GM23338 (cell line): ENCODE measurements around the gene LIMA1. TPM values are rescaled to one million over a fixed set of nuclear protein-coding genes. Genes with fewer than 3 reads are reported as not detected.

Source experiments
- ATAC-seq: fragments of 200-7000 bp; cut with Tn5 transposase; 3 replicates; pipeline ENCODE4 v1.9.1; 2020
- DNase-seq: peaks from one replicate; pipeline ENCODE4 v3.0.0-alpha.2; 2015; ENCODE audit warnings: low spot score
- H2AFZ ChIP-seq: fragments of 200-600 bp; sonication (generic); 2 replicates; pipeline ENCODE4 v1.8.0; 2016; ENCODE audit warnings: antibody characterized with exemption, mild to moderate bottlenecking, moderate library complexity
- H3F3A ChIP-seq: fragments of 200-600 bp; sonication (generic); replicated peaks from 2 replicates; pipeline ENCODE4 v1.8.0; 2017; ENCODE audit warnings: antibody characterized with exemption, mixed run types, low read depth
- H3K27ac ChIP-seq: fragments of 200-600 bp; sonication (generic); 2 replicates; pipeline ENCODE4 v1.6.1; 2016; ENCODE audit warnings: low read depth
- H3K27me3 ChIP-seq: fragments of 200-600 bp; sonication (generic); 2 replicates; pipeline ENCODE4 v1.8.0; 2016; ENCODE audit warnings: mild to moderate bottlenecking, mixed run types, moderate library complexity; ENCODE audit not compliant: insufficient read depth
- H3K36me3 ChIP-seq: fragments of 200-600 bp; sonication (generic); 2 replicates; pipeline ENCODE4 v1.8.0; 2016; ENCODE audit warnings: mild to moderate bottlenecking; ENCODE audit not compliant: insufficient read depth
- H3K4me1 ChIP-seq: fragments of 200-600 bp; sonication (generic); 2 replicates; pipeline ENCODE4 v1.8.0; 2016; ENCODE audit warnings: mild to moderate bottlenecking, moderate library complexity; ENCODE audit not compliant: insufficient read depth
- H3K4me2 ChIP-seq: fragments of 200-600 bp; sonication (generic); 2 replicates; pipeline ENCODE4 v1.7.1; 2017; ENCODE audit warnings: mixed run types
- H3K4me3 ChIP-seq: fragments of 200-600 bp; sonication (generic); 2 replicates; pipeline ENCODE4 v1.6.1; 2016; ENCODE audit warnings: mixed run types
- H3K79me2 ChIP-seq: fragments of 200-600 bp; sonication (generic); replicated peaks from 2 replicates; pipeline ENCODE4 v1.8.0; 2017; ENCODE audit warnings: mild to moderate bottlenecking; ENCODE audit not compliant: insufficient read depth
- H3K9me2 ChIP-seq: fragments of 200-600 bp; sonication (generic); 2 replicates; pipeline ENCODE4 v1.8.0; 2017; ENCODE audit not compliant: insufficient read depth
- H4K20me1 ChIP-seq: fragments of 200-600 bp; sonication (generic); replicated peaks from 2 replicates; pipeline ENCODE4 v1.8.0; 2017; ENCODE audit warnings: mild to moderate bottlenecking; ENCODE audit not compliant: insufficient read depth
- H3K27ac Mint-ChIP-seq: 2 replicates; pipeline ENCODE4 v1.8.0; 2020; ENCODE audit warnings: inconsistent platforms, mild to moderate bottlenecking, moderate library complexity, mixed read lengths
- H3K27me3 Mint-ChIP-seq: 3 replicates; pipeline ENCODE4 v1.8.0; 2022; ENCODE audit warnings: low read depth, mild to moderate bottlenecking, moderate library complexity, mixed read lengths, inconsistent platforms; ENCODE audit not compliant: insufficient read depth, poor library complexity
- H3K36me3 Mint-ChIP-seq: 3 replicates; pipeline ENCODE4 v1.8.0; 2021; ENCODE audit warnings: low read depth, mild to moderate bottlenecking, inconsistent platforms, moderate library complexity, mixed read lengths
- H3K4me1 Mint-ChIP-seq: 3 replicates; pipeline ENCODE4 v1.8.0; 2020; ENCODE audit warnings: mild to moderate bottlenecking, inconsistent platforms, mixed read lengths
- H3K4me3 Mint-ChIP-seq: 3 replicates; pipeline ENCODE4 v1.8.0; 2021; ENCODE audit warnings: moderate library complexity, mild to moderate bottlenecking, inconsistent platforms, mixed read lengths
- H3K9me3 Mint-ChIP-seq: 3 replicates; pipeline ENCODE4 v1.8.0; 2020; ENCODE audit warnings: moderate library complexity, mild to moderate bottlenecking, inconsistent platforms, mixed read lengths
- CREB1 ChIP-seq: fragments of 250-450 bp; sonication (Bioruptor Pico); IDR thresholded peaks from 2 replicates; pipeline ENCODE4 v1.5.0; 2020; ENCODE audit warnings: low read depth, mild to moderate bottlenecking, moderate library complexity
- EZH2 ChIP-seq: fragments of 200-600 bp; sonication (generic); IDR thresholded peaks from one replicate; pipeline ENCODE4 v1.8.0; 2017; ENCODE audit warnings: antibody characterized with exemption, mild to moderate bottlenecking, low read depth; ENCODE audit not compliant: unreplicated experiment
- EZH2phosphoT487 ChIP-seq: fragments of 200-600 bp; sonication (generic); IDR thresholded peaks from one replicate; pipeline ENCODE4 v1.8.1; 2018; ENCODE audit warnings: antibody characterized with exemption; ENCODE audit not compliant: unreplicated experiment
- JUNB ChIP-seq: IDR thresholded peaks from one replicate; pipeline ENCODE4 v1.6.1; 2016; ENCODE audit warnings: antibody characterized with exemption; ENCODE audit not compliant: unreplicated experiment
- NANOG ChIP-seq: IDR thresholded peaks from 2 replicates; pipeline ENCODE4 v1.6.1; 2016; ENCODE audit warnings: antibody characterized with exemption, borderline replicate concordance
- POLR2AphosphoS5 ChIP-seq: IDR thresholded peaks from 2 replicates; pipeline ENCODE4 v1.6.1; 2016; ENCODE audit warnings: antibody characterized with exemption, low read depth
- STAT1 ChIP-seq: IDR thresholded peaks from one replicate; pipeline ENCODE4 v1.6.1; 2016; ENCODE audit warnings: antibody characterized with exemption; ENCODE audit not compliant: unreplicated experiment
- ZNF114 ChIP-seq: fragments of 250-450 bp; sonication (Bioruptor Pico); IDR thresholded peaks from 2 replicates; pipeline ENCODE4 v1.5.0; 2020; ENCODE audit warnings: mild to moderate bottlenecking, moderate library complexity
- ZNF331 ChIP-seq: fragments of 250-450 bp; sonication (Bioruptor Pico); IDR thresholded peaks from 2 replicates; pipeline ENCODE4 v1.5.0; 2020; ENCODE audit warnings: low read depth, mild to moderate bottlenecking, moderate library complexity
- polyA plus RNA-seq: library from polyadenylated mRNA; unstranded; fragments of >200 nt; fragmentation: Nextera tagmentation; extraction: Ambion mirVana; gene quantifications from 2 replicates; pipeline ENCODE4 v1.2.1, GENCODE V29; 2016
- total RNA-seq: library from RNA; depleted of rRNA; stranded (reverse); fragments of >200 nt; shearing (Covaris generic); gene quantifications from 2 replicates; pipeline ENCODE4 v1.2.3, GENCODE V29; 2014
- TF ChIP-seq, protein P1 (sequence below): IDR thresholded peaks from one replicate; pipeline ENCODE4 v1.6.1; 2018; ENCODE audit warnings: antibody characterized with exemption; ENCODE audit not compliant: unreplicated experiment
- TF ChIP-seq, protein P2 (sequence below): IDR thresholded peaks from 2 replicates; pipeline ENCODE4 v1.6.1; 2016; ENCODE audit warnings: antibody characterized with exemption
- TF ChIP-seq, protein P3 (sequence below): fragments of 250-450 bp; sonication (Bioruptor Pico); IDR thresholded peaks from 2 replicates; pipeline ENCODE4 v1.5.0; 2020; ENCODE audit warnings: mild to moderate bottlenecking, moderate library complexity
- TF ChIP-seq, protein P4 (sequence below), 2 experiments: fragments of 200-600 bp in 1 of 2; sonication (generic) in 1 of 2; conservative IDR thresholded peaks; 2 replicates each; pipeline versions ENCODE4 v1.5.1 to v1.6.1; 2016 to 2017; ENCODE audit warnings: antibody characterized with exemption in 2 of 2, low read depth in 2 of 2, mild to moderate bottlenecking in 2 of 2, moderate library complexity in 1 of 2

LIMA1 gene
- total and polyA plus RNA-seq, 2 experiments from 2014 or later = 27.7 to 29.6 TPM

DNA sequence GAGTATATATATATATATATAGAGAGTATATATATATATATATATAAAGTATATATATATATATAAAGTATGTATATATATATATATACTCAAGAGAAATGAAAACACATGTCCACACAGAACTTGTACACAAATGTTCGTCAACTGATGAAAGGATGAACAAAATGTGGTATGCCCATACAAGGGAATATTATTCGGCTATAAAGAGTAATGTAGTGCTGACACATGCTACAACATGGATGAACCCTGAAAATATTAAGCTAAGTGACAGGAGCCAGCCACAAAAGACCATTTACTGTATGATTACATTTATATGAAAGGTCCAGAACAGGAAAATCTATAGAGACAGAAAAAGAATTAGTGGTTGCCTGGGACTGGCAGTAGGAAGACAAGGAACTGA, 19.5 kb downstream of the LIMA1 start:
- H3K9me3 Mint-ChIP-seq = no peaks in the 10 kb centered on the region; the same call in 2 of the 3 replicates
- Histone ChIP-seq H2AFZ (no peak overlapping the region), H3K9me2 (no peaks in the 10 kb centered on the region), H3K4me1 (no peaks in the 10 kb centered on the region), H3F3A (no peaks in the 10 kb centered on the region), H3K4me2 (no peak overlapping the region), H3K27ac (no peak overlapping the region), H4K20me1 (no peaks in the 10 kb centered on the region), H3K4me3 (no peak overlapping the region), H3K36me3 (no peaks in the 10 kb centered on the region), H3K79me2 (no peaks in the 10 kb centered on the region), H3K27me3 (no peaks in the 10 kb centered on the region)
- ATAC-seq (no peak), DNase-seq (no peak)
- no peak overlapping the region for H3K27ac Mint-ChIP-seq
- no peaks in the 10 kb centered on the region for H3K27me3 Mint-ChIP-seq
- no peaks in the 10 kb centered on the region; the same call in 2 of the 3 replicates for H3K36me3 Mint-ChIP-seq
- H3K4me3 Mint-ChIP-seq = no peak overlapping the region
- H3K4me1 Mint-ChIP-seq = no peaks in the 10 kb centered on the region
- TF ChIP-seq POLR2AphosphoS5 (no peak), EZH2 (no peak), STAT1 (no peak), CREB1 (CRISPR knock-in tag) (no peak), ZNF331 (CRISPR knock-in tag) (no peak), JUNB (no peak), NANOG (no peak), ZNF114 (CRISPR knock-in tag) (no peak), EZH2phosphoT487 (no peak)
- TF ChIP-seq, protein P1, sequence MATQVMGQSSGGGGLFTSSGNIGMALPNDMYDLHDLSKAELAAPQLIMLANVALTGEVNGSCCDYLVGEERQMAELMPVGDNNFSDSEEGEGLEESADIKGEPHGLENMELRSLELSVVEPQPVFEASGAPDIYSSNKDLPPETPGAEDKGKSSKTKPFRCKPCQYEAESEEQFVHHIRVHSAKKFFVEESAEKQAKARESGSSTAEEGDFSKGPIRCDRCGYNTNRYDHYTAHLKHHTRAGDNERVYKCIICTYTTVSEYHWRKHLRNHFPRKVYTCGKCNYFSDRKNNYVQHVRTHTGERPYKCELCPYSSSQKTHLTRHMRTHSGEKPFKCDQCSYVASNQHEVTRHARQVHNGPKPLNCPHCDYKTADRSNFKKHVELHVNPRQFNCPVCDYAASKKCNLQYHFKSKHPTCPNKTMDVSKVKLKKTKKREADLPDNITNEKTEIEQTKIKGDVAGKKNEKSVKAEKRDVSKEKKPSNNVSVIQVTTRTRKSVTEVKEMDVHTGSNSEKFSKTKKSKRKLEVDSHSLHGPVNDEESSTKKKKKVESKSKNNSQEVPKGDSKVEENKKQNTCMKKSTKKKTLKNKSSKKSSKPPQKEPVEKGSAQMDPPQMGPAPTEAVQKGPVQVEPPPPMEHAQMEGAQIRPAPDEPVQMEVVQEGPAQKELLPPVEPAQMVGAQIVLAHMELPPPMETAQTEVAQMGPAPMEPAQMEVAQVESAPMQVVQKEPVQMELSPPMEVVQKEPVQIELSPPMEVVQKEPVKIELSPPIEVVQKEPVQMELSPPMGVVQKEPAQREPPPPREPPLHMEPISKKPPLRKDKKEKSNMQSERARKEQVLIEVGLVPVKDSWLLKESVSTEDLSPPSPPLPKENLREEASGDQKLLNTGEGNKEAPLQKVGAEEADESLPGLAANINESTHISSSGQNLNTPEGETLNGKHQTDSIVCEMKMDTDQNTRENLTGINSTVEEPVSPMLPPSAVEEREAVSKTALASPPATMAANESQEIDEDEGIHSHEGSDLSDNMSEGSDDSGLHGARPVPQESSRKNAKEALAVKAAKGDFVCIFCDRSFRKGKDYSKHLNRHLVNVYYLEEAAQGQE = no peak
- TF ChIP-seq, protein P2, sequence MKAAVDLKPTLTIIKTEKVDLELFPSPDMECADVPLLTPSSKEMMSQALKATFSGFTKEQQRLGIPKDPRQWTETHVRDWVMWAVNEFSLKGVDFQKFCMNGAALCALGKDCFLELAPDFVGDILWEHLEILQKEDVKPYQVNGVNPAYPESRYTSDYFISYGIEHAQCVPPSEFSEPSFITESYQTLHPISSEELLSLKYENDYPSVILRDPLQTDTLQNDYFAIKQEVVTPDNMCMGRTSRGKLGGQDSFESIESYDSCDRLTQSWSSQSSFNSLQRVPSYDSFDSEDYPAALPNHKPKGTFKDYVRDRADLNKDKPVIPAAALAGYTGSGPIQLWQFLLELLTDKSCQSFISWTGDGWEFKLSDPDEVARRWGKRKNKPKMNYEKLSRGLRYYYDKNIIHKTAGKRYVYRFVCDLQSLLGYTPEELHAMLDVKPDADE = no peak
- TF ChIP-seq, protein P3, sequence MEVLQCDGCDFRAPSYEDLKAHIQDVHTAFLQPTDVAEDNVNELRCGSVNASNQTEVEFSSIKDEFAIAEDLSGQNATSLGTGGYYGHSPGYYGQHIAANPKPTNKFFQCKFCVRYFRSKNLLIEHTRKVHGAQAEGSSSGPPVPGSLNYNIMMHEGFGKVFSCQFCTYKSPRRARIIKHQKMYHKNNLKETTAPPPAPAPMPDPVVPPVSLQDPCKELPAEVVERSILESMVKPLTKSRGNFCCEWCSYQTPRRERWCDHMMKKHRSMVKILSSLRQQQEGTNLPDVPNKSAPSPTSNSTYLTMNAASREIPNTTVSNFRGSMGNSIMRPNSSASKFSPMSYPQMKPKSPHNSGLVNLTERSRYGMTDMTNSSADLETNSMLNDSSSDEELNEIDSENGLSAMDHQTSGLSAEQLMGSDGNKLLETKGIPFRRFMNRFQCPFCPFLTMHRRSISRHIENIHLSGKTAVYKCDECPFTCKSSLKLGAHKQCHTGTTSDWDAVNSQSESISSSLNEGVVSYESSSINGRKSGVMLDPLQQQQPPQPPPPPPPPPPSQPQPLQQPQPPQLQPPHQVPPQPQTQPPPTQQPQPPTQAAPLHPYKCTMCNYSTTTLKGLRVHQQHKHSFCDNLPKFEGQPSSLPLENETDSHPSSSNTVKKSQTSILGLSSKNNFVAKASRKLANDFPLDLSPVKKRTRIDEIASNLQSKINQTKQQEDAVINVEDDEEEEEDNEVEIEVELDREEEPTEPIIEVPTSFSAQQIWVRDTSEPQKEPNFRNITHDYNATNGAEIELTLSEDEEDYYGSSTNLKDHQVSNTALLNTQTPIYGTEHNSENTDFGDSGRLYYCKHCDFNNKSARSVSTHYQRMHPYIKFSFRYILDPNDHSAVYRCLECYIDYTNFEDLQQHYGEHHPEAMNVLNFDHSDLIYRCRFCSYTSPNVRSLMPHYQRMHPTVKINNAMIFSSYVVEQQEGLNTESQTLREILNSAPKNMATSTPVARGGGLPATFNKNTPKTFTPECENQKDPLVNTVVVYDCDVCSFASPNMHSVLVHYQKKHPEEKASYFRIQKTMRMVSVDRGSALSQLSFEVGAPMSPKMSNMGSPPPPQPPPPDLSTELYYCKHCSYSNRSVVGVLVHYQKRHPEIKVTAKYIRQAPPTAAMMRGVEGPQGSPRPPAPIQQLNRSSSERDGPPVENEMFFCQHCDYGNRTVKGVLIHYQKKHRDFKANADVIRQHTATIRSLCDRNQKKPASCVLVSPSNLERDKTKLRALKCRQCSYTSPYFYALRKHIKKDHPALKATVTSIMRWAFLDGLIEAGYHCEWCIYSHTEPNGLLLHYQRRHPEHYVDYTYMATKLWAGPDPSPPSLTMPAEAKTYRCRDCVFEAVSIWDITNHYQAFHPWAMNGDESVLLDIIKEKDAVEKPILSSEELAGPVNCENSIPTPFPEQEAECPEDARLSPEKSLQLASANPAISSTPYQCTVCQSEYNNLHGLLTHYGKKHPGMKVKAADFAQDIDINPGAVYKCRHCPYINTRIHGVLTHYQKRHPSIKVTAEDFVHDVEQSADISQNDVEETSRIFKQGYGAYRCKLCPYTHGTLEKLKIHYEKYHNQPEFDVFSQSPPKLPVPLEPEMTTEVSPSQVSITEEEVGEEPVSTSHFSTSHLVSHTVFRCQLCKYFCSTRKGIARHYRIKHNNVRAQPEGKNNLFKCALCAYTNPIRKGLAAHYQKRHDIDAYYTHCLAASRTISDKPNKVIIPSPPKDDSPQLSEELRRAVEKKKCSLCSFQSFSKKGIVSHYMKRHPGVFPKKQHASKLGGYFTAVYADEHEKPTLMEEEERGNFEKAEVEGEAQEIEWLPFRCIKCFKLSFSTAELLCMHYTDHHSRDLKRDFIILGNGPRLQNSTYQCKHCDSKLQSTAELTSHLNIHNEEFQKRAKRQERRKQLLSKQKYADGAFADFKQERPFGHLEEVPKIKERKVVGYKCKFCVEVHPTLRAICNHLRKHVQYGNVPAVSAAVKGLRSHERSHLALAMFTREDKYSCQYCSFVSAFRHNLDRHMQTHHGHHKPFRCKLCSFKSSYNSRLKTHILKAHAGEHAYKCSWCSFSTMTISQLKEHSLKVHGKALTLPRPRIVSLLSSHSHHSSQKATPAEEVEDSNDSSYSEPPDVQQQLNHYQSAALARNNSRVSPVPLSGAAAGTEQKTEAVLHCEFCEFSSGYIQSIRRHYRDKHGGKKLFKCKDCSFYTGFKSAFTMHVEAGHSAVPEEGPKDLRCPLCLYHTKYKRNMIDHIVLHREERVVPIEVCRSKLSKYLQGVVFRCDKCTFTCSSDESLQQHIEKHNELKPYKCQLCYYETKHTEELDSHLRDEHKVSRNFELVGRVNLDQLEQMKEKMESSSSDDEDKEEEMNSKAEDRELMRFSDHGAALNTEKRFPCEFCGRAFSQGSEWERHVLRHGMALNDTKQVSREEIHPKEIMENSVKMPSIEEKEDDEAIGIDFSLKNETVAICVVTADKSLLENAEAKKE (CRISPR knock-in tag) = no peak
- TF ChIP-seq, protein P4, sequence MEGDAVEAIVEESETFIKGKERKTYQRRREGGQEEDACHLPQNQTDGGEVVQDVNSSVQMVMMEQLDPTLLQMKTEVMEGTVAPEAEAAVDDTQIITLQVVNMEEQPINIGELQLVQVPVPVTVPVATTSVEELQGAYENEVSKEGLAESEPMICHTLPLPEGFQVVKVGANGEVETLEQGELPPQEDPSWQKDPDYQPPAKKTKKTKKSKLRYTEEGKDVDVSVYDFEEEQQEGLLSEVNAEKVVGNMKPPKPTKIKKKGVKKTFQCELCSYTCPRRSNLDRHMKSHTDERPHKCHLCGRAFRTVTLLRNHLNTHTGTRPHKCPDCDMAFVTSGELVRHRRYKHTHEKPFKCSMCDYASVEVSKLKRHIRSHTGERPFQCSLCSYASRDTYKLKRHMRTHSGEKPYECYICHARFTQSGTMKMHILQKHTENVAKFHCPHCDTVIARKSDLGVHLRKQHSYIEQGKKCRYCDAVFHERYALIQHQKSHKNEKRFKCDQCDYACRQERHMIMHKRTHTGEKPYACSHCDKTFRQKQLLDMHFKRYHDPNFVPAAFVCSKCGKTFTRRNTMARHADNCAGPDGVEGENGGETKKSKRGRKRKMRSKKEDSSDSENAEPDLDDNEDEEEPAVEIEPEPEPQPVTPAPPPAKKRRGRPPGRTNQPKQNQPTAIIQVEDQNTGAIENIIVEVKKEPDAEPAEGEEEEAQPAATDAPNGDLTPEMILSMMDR (conservative IDR thresholded peaks at IDR 0.05; ENCODE audit: low read depth in 2 of 2) = no peak
